ENCODE data around the gene GPR45.
"Not testable (repeated sequence)": the region's sequence is repeated elsewhere in the genome, so short reads cannot be mapped to it uniquely, and the experiment has no call there.

GPR45 gene

GRCh38 chr2:105241443-105241842 is at the start of gene GPR45:
TSS of gene GPR45 (plus strand) at chr2:105241743. CDS start at chr2:105241859, 116 bp downstream.
- no peak for DNase-seq

GRCh38 chr2:105194022-105194675 is 47.4 kb upstream of the GPR45 start:
- no peak for DNase-seq

GRCh38 chr2:105196651-105197050 is 44.9 kb upstream of the GPR45 start:
- no peak for DNase-seq

- no peak for DNase-seq
Observed at GRCh38 chr2:105215586-105216192, 25.9 kb upstream of the GPR45 start.

- DNase-seq, result no peak
Observed at GRCh38 chr2:105220604-105221003, 20.9 kb upstream of the GPR45 start.

GRCh38 chr2:105224444-105224843 is 17.1 kb upstream of the GPR45 start:
- DNase-seq, result no peak

- DNase-seq, result no peak
Observed at GRCh38 chr2:105231232-105231619, 10.3 kb upstream of the GPR45 start.

GRCh38 chr2:105235388-105236059 is 6.0 kb upstream of the GPR45 start:
- peak; percentile 56 for DNase-seq

- DNase-seq, result no peak
Observed at GRCh38 chr2:105236060-105236424, 5.5 kb upstream of the GPR45 start.

- DNase-seq, result no peak
Observed at GRCh38 chr2:105237045-105237765, 4.3 kb upstream of the GPR45 start.

- no peak for DNase-seq
Observed at GRCh38 chr2:105238664-105239240, 2.8 kb upstream of the GPR45 start.

GRCh38 chr2:105239924-105240323 is 1.6 kb upstream of the GPR45 start:
- DNase-seq, result no peak

- no peak for DNase-seq
Observed at GRCh38 chr2:105242286-105242993, 897 bp downstream of the GPR45 start.

- no peak for DNase-seq
Observed at GRCh38 chr2:105243961-105244360, 2.4 kb downstream of the GPR45 start.

- DNase-seq, result no peak
Observed at GRCh38 chr2:105244451-105244850, 2.9 kb downstream of the GPR45 start.

GRCh38 chr2:105248316-105249070 is 7.0 kb downstream of the GPR45 start:
- no peak for DNase-seq

- no peak for DNase-seq
Observed at GRCh38 chr2:105249181-105249580, 7.6 kb downstream of the GPR45 start.

GRCh38 chr2:105249891-105250290 is 8.3 kb downstream of the GPR45 start:
- no peak for DNase-seq

- DNase-seq, result not testable (repeated sequence)
Observed at GRCh38 chr2:105251016-105251648, 9.6 kb downstream of the GPR45 start.

GRCh38 chr2:105252271-105252670 is 10.7 kb downstream of the GPR45 start:
- no peak for DNase-seq

GRCh38 chr2:105254531-105255210 is 13.1 kb downstream of the GPR45 start:
- DNase-seq, result no peak
